Measurements from ENCODE around the gene OR13C8. TPM values are rescaled to one million over a fixed set of nuclear protein-coding genes. Genes with fewer than 3 reads are reported as not detected.
"Not testable (repeated sequence)": the region's sequence is repeated elsewhere in the genome, so short reads cannot be mapped to it uniquely, and the experiment has no call there.

Gene OR13C8
- total RNA-seq, 1 donor from 2014 or later: not detected

DNA sequence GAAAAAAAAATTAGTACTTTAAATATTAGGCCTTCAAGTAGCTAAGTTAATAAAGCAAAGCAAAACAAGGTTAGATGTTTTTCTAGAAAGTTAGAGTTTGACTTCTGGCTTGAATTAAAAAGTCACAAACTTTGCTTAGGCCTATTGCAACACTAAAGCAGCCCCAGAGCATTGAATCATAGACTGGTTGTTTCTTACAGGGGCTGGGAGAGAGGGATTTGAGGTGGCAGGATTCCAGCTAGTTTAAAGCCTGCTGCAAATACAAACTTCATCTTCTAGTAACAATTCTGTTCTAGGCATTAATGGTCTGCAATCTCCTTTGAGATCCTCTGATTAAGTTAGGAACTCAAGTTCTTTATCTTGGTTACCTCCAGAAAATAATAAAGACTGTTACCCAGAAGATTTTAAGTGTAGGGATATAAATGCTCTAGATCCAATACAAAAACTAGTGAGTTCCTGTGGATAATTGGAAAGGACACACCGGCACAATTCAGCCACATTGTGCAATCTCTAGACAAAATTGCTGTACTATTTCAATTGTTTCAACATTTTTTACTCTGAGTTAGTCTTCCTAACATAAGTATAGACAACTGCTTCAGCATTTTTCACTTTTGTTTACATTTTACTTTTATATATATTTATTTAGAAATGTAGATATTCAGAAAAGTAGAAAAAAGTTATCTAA is 17.7 kb downstream of the OR13C8 start:
- H3K27ac Mint-ChIP-seq: no peak overlapping the region
- intact Hi-C loops (cut with micrococcal nuclease): no loop called here
- DNase-seq: no peak
- H3K27me3 Mint-ChIP-seq: no peaks in the 10 kb centered on the region
- H3K4me1 Mint-ChIP-seq: no peaks in the 10 kb centered on the region
- no peak overlapping the region for H3K4me3 Mint-ChIP-seq
- H3K36me3 Mint-ChIP-seq (ENCODE audit: low read depth): no peaks in the 10 kb centered on the region
- no peaks in the 10 kb centered on the region for H3K9me3 Mint-ChIP-seq

DNA sequence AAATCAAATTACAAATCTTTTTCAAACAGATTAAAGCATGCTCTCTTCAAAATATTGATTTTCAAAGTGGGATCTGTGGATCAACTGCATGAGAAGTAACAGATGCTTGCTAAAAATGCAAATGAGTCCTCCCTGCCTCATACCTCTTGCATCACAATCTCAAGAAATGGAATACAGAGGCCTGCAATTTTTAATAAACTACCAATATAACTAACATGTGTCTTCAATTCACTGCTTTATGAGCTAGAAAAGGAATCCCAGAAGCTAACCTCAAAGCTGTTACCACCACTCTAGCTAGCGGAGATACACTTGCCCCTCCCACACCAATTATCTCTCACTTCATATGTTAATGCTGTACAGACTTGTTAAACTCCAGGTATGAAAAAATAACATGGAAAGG is 20.7 kb downstream of the OR13C8 start:
- no peak for DNase-seq
- intact Hi-C loops (cut with micrococcal nuclease): no loop called here
- Mint-ChIP-seq H3K9me3 (no peaks in the 10 kb centered on the region), H3K4me3 (no peak overlapping the region), H3K36me3 (ENCODE audit: low read depth) (no peaks in the 10 kb centered on the region), H3K27me3 (no peaks in the 10 kb centered on the region), H3K27ac (no peak overlapping the region), H3K4me1 (no peaks in the 10 kb centered on the region)

DNA sequence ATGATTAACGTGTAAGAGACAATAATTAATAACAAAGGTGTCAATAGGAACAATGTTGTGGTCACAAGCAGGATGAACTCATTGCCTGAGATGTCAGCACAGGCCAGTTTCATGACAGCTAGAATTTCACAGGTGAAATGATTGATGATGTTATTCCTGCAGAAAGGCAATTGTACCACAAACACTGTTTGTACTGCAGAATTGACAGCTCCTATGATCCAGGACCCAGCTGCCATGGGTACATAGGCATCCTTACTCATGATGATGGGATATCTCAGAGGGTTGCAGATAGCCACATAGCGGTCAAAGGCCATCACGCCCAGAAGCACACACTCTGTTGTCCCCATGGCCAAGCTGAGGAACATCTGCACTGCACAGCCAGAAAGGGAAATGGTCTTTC is 29.8 kb downstream of the OR13C8 start:
- H3K36me3 Mint-ChIP-seq (ENCODE audit: low read depth); H3K4me1 Mint-ChIP-seq; DNase-seq; H3K27ac Mint-ChIP-seq; intact Hi-C loops (cut with micrococcal nuclease); H3K9me3 Mint-ChIP-seq; H3K27me3 Mint-ChIP-seq; H3K4me3 Mint-ChIP-seq: not testable (repeated sequence)

DNA sequence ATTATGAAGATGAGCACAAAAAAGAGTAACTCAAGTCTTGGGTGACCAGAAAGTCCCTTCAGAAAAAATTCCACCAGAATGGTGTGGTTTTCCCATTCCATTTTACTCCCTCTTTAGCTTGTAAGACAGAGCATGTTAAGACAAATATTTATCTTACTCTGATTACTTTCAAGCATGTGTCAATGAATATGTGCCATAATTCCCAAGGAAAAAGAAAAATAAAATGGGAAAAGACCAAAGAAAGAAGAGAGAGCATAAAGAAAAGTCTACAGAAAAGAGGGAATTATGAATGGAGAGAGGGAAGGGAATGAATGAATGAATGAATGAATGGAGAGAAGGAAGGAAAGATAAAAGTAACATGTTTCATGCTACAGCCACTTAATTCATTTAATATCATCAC is 30.3 kb downstream of the OR13C8 start, which contains the start of gene OR13C5:
OR13C5 (minus strand) TSS at position 101 of the 400 bp plus-strand sequence; CDS start at position 101, 0 bp downstream.
- H3K27me3 Mint-ChIP-seq; H3K36me3 Mint-ChIP-seq (ENCODE audit: low read depth); H3K4me3 Mint-ChIP-seq; DNase-seq; H3K4me1 Mint-ChIP-seq; intact Hi-C loops (cut with micrococcal nuclease); H3K27ac Mint-ChIP-seq; H3K9me3 Mint-ChIP-seq: not testable (repeated sequence)

DNA sequence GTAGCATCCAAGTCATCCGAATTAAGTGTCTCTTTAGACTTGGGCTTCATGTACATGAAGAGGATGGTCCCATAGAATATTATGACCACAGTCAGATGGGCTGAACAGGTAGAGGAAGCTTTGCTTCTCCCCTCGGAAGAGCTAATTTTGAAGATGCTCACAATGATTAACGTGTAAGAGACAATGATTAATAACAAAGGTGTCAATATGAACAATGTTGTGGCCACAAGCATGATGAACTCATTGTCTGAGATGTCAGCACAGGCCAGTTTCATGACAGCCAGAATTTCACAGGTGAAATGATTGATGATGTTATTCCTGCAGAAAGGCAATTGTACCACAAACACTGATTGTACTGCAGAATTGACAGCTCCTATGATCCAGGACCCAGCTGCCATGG is 35.8 kb downstream of the OR13C8 start:
- Mint-ChIP-seq H3K27ac (no peak overlapping the region), H3K9me3 (no peaks in the 10 kb centered on the region), H3K4me3 (no peak overlapping the region), H3K36me3 (ENCODE audit: low read depth) (no peaks in the 10 kb centered on the region), H3K27me3 (no peaks in the 10 kb centered on the region), H3K4me1 (no peaks in the 10 kb centered on the region)
- DNase-seq: no peak
- intact Hi-C loops (cut with micrococcal nuclease): no loop called here

DNA sequence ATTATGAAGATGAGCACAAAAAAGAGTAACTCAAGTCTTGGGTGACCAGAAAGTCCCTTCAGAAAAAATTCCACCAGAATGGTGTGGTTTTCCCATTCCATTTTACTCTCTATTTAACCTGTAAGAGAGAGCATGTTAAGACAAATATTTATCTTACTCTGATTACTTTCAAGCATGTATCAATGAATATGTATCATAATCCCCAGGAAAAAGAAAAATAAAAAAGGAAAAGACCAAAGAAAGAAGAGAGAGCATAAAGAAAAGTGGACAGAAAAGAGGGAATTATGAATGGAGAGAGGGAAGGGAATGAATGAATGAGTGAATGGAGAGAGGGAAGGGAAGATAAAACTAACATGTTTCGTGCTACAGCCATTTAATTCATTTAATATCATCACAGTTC is 36.6 kb downstream of the OR13C8 start, which contains the start of gene OR13C2:
OR13C2 (minus strand) TSS at position 101 of the 400 bp plus-strand sequence; CDS start at position 101, 0 bp downstream.
- H3K9me3 Mint-ChIP-seq; DNase-seq; H3K4me3 Mint-ChIP-seq; H3K27me3 Mint-ChIP-seq; H3K27ac Mint-ChIP-seq; H3K36me3 Mint-ChIP-seq (ENCODE audit: low read depth); H3K4me1 Mint-ChIP-seq; intact Hi-C loops (cut with micrococcal nuclease): not testable (repeated sequence)

DNA sequence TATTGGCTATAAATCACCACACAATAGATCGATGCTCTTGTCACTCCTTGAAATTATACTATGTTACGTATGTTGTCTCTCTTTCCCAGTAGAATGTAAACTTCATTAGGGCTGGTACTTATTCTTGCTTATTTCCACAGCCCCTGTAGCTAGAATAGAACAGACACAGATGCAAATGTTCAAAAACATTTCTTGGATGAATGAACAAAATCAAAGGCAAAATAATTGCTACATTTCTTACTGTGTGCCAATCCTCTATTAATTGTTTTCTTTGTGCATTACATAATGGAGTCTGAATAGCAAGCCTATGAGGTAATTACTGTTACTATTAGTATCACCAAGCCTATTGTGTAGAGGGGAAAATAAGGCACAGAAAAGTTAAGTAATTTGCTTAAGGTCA is 37.2 kb downstream of the OR13C8 start:
- intact Hi-C loops (cut with micrococcal nuclease): no loop called here
- no peak for DNase-seq
- Mint-ChIP-seq H3K27me3 (no peaks in the 10 kb centered on the region), H3K4me1 (no peaks in the 10 kb centered on the region), H3K9me3 (no peaks in the 10 kb centered on the region), H3K4me3 (no peak overlapping the region), H3K27ac (no peak overlapping the region), H3K36me3 (ENCODE audit: low read depth) (no peaks in the 10 kb centered on the region)

DNA sequence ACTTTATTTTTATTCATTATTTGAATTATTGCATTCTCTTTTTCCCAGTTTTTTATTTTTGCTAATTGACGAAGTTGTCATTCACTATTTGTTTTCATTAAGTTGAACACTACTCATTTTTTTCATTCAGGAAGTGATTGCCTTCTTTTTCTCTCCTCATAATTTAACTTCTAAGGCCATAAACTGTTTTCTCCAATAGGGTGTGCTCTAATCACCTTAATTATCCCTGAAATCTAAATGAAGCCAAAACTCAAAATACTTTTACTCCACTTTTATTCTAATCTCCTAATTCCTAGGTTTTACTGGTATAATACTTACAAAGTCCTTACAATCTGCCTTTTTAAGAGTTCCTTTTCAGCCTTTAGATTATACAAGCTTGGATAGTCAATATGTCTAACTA is 39.4 kb downstream of the OR13C8 start:
- H3K4me3 Mint-ChIP-seq: no peak overlapping the region
- H3K9me3 Mint-ChIP-seq: no peaks in the 10 kb centered on the region
- intact Hi-C loops (cut with micrococcal nuclease): no loop called here
- H3K4me1 Mint-ChIP-seq: no peaks in the 10 kb centered on the region
- no peaks in the 10 kb centered on the region for H3K36me3 Mint-ChIP-seq (ENCODE audit: low read depth)
- no peak for DNase-seq
- no peak overlapping the region for H3K27ac Mint-ChIP-seq
- H3K27me3 Mint-ChIP-seq: no peaks in the 10 kb centered on the region

DNA sequence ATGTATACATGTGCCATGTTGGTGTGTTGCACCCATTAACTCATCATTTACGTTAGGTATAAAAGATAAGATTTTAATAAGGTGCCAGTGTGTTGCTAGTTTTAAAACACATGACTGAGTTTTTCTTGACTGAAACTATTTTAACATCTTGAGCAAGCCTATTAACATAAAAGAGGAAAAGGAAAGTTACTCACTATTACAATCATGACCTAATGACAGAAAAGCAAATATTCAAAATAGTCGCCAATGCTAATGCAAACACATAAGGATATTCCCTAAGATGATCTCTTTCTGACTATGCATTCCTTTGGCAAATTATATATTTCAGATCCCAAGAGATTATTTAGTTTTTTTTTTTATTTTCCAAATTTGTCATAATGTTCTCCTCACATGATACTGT is 42.2 kb downstream of the OR13C8 start:
- Mint-ChIP-seq H3K4me3 (no peak overlapping the region), H3K36me3 (ENCODE audit: low read depth) (no peaks in the 10 kb centered on the region), H3K9me3 (no peaks in the 10 kb centered on the region), H3K4me1 (no peaks in the 10 kb centered on the region), H3K27ac (no peak overlapping the region), H3K27me3 (no peaks in the 10 kb centered on the region)
- DNase-seq: no peak
- intact Hi-C loops (cut with micrococcal nuclease): no loop called here

DNA sequence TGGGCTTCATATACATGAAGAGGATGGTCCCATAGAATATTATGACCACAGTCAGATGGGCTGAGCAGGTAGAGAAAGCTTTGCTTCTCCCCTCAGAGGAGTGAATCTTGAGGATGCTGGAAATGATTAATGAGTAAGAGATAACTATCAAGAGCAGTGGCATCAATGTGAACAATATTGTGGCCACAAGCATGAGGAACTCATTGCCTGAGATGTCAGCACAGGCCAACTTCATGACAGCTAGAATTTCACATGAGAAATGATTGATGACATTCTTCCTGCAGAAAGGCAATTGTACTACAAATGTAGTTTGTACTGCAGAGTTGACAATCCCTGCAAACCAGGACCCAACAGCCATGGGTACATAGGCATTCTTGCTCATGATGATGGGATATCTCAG is 48.5 kb downstream of the OR13C8 start:
- no peaks in the 10 kb centered on the region for H3K9me3 Mint-ChIP-seq
- H3K4me1 Mint-ChIP-seq: no peaks in the 10 kb centered on the region
- no peak overlapping the region for H3K27ac Mint-ChIP-seq
- no peaks in the 10 kb centered on the region for H3K36me3 Mint-ChIP-seq (ENCODE audit: low read depth)
- DNase-seq: no peak
- no peak overlapping the region for H3K4me3 Mint-ChIP-seq
- intact Hi-C loops (cut with micrococcal nuclease): no loop called here
- no peaks in the 10 kb centered on the region for H3K27me3 Mint-ChIP-seq

DNA sequence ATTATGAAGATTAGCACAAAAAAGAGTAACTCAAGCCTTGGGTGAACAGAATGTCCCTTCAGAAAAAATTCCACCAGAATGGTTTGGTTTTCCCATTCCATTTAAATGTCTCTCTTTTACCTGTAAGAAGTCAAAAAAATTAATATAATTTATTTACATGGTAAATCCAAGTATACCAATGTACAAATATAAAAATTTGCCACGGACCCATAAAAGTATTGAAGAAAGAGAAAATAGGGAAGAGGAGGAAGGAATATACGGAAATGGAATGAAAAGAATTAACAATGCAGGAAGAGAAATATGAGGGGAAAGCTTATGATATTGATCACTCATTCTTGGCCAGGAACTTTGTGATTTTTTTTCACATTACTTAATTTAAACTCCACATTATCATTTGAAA is 49.1 kb downstream of the OR13C8 start, which contains the start of gene OR13C9:
OR13C9 (minus strand) TSS at position 101 of the 400 bp plus-strand sequence; CDS start at position 101, 0 bp downstream.
- H3K9me3 Mint-ChIP-seq: no peaks in the 10 kb centered on the region
- no peaks in the 10 kb centered on the region for H3K36me3 Mint-ChIP-seq (ENCODE audit: low read depth)
- intact Hi-C loops (cut with micrococcal nuclease): no loop called here
- H3K4me1 Mint-ChIP-seq: no peaks in the 10 kb centered on the region
- no peak for DNase-seq
- H3K27me3 Mint-ChIP-seq: no peaks in the 10 kb centered on the region
- H3K27ac Mint-ChIP-seq: no peak within 1 kb of the TSS
- H3K4me3 Mint-ChIP-seq: no peak within 1 kb of the TSS

Other genes with a start within 250 kb of the OR13C8 start
- gene OR13F1, start 64.9 kb upstream of the OR13C8 start, total RNA-seq: not detected in 2 replicates
- gene OR13C4, start 42.0 kb upstream of the OR13C8 start, total RNA-seq: not detected in 2 replicates
- gene OR13C3, start 32.3 kb upstream of the OR13C8 start, total RNA-seq: not detected in 2 replicates
- gene OR13C5, start 30.2 kb downstream of the OR13C8 start, total RNA-seq: not detected in 2 replicates
- gene OR13C2, start 36.5 kb downstream of the OR13C8 start, total RNA-seq: not detected in 2 replicates
- gene OR13C9, start 49.0 kb downstream of the OR13C8 start, total RNA-seq: not detected in 2 replicates
- not detected in 2 replicates for gene OR13D1, start 125.3 kb downstream of the OR13C8 start, total RNA-seq
- 9.4 and 10.8 TPM in 2 replicates for gene NIPSNAP3A, start 178.5 kb downstream of the OR13C8 start, total RNA-seq
- gene NIPSNAP3B, start 195.0 kb downstream of the OR13C8 start, total RNA-seq: 0.19 and 0.66 TPM in 2 replicates

All from activated CD4-positive, alpha-beta T cell treated with anti-CD3 and anti-CD28 coated beads, Interleukin-2, amount 10 ng/mL, durations not matched to agents 24 days and 14 days (primary cell).